K562 (cell line): Measurements from ENCODE around the gene PDE4D. TPM values are rescaled to one million over a fixed set of nuclear protein-coding genes. Genes with fewer than 3 reads are reported as not detected.

ENCODE experiments used
- ATF2 ChIP-seq: sonication (generic); formaldehyde crosslinking; IDR thresholded peaks from 2 replicates; pipeline ENCODE4 v1.8.1; 2022; ENCODE audit warnings: missing genetic modification reagents
- CBX1 ChIP-seq: sonication (generic); IDR thresholded peaks from 2 replicates; pipeline ENCODE4 v1.6.1; 2016; ENCODE audit warnings: antibody characterized with exemption, low read depth, mild to moderate bottlenecking
- E2F6 ChIP-seq, 2 experiments: IDR thresholded peaks; 2 replicates each; pipeline ENCODE4 v1.6.1; 2011; ENCODE audit warnings: borderline replicate concordance in 1 of 2, control low read depth in 1 of 2, low read depth in 1 of 2, low read length in 1 of 2, mild to moderate bottlenecking in 1 of 2, mixed read lengths in 1 of 2, moderate library complexity in 1 of 2; ENCODE audit not compliant: insufficient read depth in 1 of 2, insufficient read length in 1 of 2, poor library complexity in 1 of 2, severe bottlenecking in 1 of 2; ENCODE audit errors: extremely low read depth in 1 of 2
- NFRKB ChIP-seq: fragments of 450-650 bp; IDR thresholded peaks from 2 replicates; pipeline ENCODE4 v1.6.1; 2016; ENCODE audit warnings: low read depth
- PBX2 ChIP-seq, 2 experiments: IDR thresholded peaks in 1 of 2; conservative IDR thresholded peaks in 1 of 2; 2 replicates each; pipeline ENCODE4 v1.6.1; 2016; ENCODE audit warnings: low read depth in 2 of 2, mild to moderate bottlenecking in 1 of 2, missing compliant biosample characterization in 1 of 2, missing genetic modification characterization in 1 of 2, moderate library complexity in 1 of 2
- POLR2A ChIP-seq: fragments of 450-650 bp; conservative IDR thresholded peaks from 2 replicates; pipeline ENCODE4 v1.6.1; 2016
- POLR2G ChIP-seq: fragments of 200-400 bp; formaldehyde crosslinking; IDR thresholded peaks from 2 replicates; pipeline ENCODE4 v1.6.1; 2017; ENCODE audit warnings: low read depth, mild to moderate bottlenecking, antibody characterized with exemption, low read length, moderate library complexity
- POLR3A ChIP-seq: IDR thresholded peaks from 2 replicates; pipeline ENCODE4 v1.6.1; 2011; ENCODE audit warnings: borderline replicate concordance, mild to moderate bottlenecking, moderate library complexity; ENCODE audit not compliant: insufficient read length, insufficient read depth; ENCODE audit errors: extremely low read depth
- POU5F1 ChIP-seq: fragments of 150-350 bp; IDR thresholded peaks from 2 replicates; pipeline ENCODE4 v1.6.1; 2014; ENCODE audit warnings: borderline replicate concordance, low read length, low read depth, mild to moderate bottlenecking; ENCODE audit not compliant: partially characterized antibody
- RB1 ChIP-seq: fragments of 450-650 bp; IDR thresholded peaks from 2 replicates; pipeline ENCODE4 v1.6.1; 2017; ENCODE audit warnings: low read depth, mild to moderate bottlenecking
- SNIP1 ChIP-seq: fragments of 450-650 bp; IDR thresholded peaks from 2 replicates; pipeline ENCODE4 v1.7.1; 2017; ENCODE audit warnings: low read depth, mild to moderate bottlenecking
- SUPT5H ChIP-seq: fragments of 450-650 bp; IDR thresholded peaks from 2 replicates; pipeline ENCODE4 v1.6.1; 2016
- UBTF ChIP-seq, 2 experiments: IDR thresholded peaks; 2 replicates each; pipeline ENCODE4 v1.6.1; 2012; ENCODE audit warnings: improper control_type of control experiment in 2 of 2, low read depth in 2 of 2, low read length in 2 of 2, borderline replicate concordance in 1 of 2
- VEZF1 ChIP-seq: fragments of 200-800 bp; sonication (Bioruptor generic); IDR thresholded peaks from 2 replicates; pipeline ENCODE4 v1.6.1; 2017; ENCODE audit warnings: missing genetic modification characterization, missing compliant biosample characterization
- polyA plus RNA-seq, 8 experiments: library from polyadenylated mRNA; depleted of rRNA in 4 of 8; stranded (reverse) in 5 of 8; unstranded in 3 of 8; fragments of >200 nt; fragmentation: Nextera tagmentation in 2 of 8; fragmentation: Illumina TruSeq in 1 of 8; extraction: Ambion mirVana in 2 of 8; extraction: Trizol in 1 of 8; gene quantifications; 2 replicates each; pipeline versions ENCODE4 v1.2.1 to v1.2.3, GENCODE V29; 2011 to 2014; ENCODE audit warnings: inconsistent platforms in 1 of 8, missing spikeins in 1 of 8
- total RNA-seq, 7 experiments: library from RNA; depleted of rRNA in 6 of 7; stranded (reverse); fragments of >200 nt in 6 of 7; fragmentation: Illumina TruSeq in 2 of 7; extraction: Trizol in 2 of 7; gene quantifications; 2 replicates each; pipeline versions ENCODE4 v1.2.1 to v1.2.3, GENCODE V29; 2011 to 2021; ENCODE audit warnings: low replicate concordance in 1 of 7
- TF ChIP-seq, protein P1 (sequence below): fragments of 450-650 bp; formaldehyde crosslinking; conservative IDR thresholded peaks from 2 replicates; pipeline ENCODE4 v1.4.0; 2022; ENCODE audit warnings: mild to moderate bottlenecking, missing genetic modification characterization

Gene PDE4D
- total and polyA plus RNA-seq, 9 of the 15 experiments (the other 6 are each of a cell fraction or from before 2014, with no cell fraction given): 0.04 to 0.46 (median 0.13) TPM

DNA sequence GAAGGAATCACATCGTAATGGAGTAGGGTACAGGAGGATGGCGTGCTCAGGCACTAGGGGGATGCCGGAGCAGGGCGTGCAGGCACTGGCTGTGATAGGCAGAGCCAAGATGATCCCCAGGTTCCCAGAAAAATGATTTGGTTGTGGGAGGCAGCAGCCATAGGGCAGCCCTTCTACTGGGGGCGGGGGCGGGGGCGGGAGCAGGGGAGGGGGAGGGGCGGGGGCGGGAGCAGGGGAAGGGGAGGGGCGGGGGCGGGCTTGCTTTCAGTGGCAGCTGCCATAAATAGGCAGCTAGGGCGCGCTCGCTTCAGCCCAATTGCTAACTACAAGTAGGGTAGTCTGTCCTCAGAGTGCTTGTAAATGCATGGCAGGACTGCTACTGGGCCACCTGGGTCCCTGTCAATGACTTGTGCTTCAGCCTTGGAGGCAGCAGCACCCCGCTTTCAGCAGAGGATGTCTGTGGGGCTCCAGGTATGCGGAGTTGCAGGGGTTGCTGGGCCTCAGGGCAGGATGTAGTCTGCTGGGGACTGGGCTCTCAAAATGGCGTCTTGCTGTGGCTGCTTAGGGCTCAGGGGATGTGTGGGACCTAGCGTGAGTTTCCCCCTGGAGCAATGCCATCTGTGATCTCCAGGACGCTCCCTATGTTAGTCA is 956.4 kb downstream of the PDE4D start (continued):
- TF ChIP-seq UBTF (IDR thresholded peaks at IDR 0.05; ENCODE audit: borderline replicate concordance in 1 of 2, low read depth in 2 of 2, low read length in 2 of 2) (0 out of 4 replicates have a peak, but pooled peaks of 1 of the 2 experiments have one; percentile 32), POU5F1 (no peak), NFRKB (peak; percentile 59; the same call in 1 of the 2 replicates), E2F6 (IDR thresholded peaks at IDR 0.05; ENCODE audit: borderline replicate concordance in 1 of 2, extremely low read depth in 1 of 2, insufficient read depth in 1 of 2, insufficient read length in 1 of 2, low read depth in 1 of 2, low read length in 1 of 2, poor library complexity in 1 of 2, severe bottlenecking in 1 of 2) (peak in 1 of 2 experiments; percentile 18), POLR2A (peak; percentile 73), SUPT5H (peak; percentile 59; the same call in 1 of the 2 replicates), POLR3A (no peak), VEZF1 (CRISPR knock-in tag) (peak; percentile 84), POLR2G (peak; percentile 71), RB1 (no peak), PBX2 (CRISPR knock-in tag; IDR thresholded peaks at IDR 0.05; ENCODE audit: low read depth) (no peak), PBX2 (tag; conservative IDR thresholded peaks at IDR 0.05; ENCODE audit: low read depth) (no peak), SNIP1 (no peak), CBX1 (no peak), ATF2 (no peak)
- TF ChIP-seq, protein P1, sequence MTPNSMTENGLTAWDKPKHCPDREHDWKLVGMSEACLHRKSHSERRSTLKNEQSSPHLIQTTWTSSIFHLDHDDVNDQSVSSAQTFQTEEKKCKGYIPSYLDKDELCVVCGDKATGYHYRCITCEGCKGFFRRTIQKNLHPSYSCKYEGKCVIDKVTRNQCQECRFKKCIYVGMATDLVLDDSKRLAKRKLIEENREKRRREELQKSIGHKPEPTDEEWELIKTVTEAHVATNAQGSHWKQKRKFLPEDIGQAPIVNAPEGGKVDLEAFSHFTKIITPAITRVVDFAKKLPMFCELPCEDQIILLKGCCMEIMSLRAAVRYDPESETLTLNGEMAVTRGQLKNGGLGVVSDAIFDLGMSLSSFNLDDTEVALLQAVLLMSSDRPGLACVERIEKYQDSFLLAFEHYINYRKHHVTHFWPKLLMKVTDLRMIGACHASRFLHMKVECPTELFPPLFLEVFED (CRISPR knock-in tag): no peak
